ENCODE data around the gene SALL4. TPM values are rescaled to one million over a fixed set of nuclear protein-coding genes. Genes with fewer than 3 reads are reported as not detected.

Gene SALL4
- total RNA-seq, 4 donors from 2014 or later: not detected

- Histone ChIP-seq H3K4me3 (no peak overlapping the region), H3K9me3 (no peaks in the 10 kb centered on the region), H3K27ac (no peak overlapping the region), H3K27me3 (peaks cover 32% of the 10 kb centered on the region), H3K36me3 (no peaks in the 10 kb centered on the region), H3K4me1 (no peaks in the 10 kb centered on the region)
- no peak for ATAC-seq
- TF ChIP-seq POLR2A (IDR thresholded peaks at IDR 0.05): no peak
- TF ChIP-seq POLR2AphosphoS5 (IDR thresholded peaks at IDR 0.05): no peak
- TF ChIP-seq CTCF (IDR thresholded peaks at IDR 0.05): no peak
- no peak for TF ChIP-seq EP300 (IDR thresholded peaks at IDR 0.05)
- 84 to 90% methylated on average over 7 of the region's 7 CpGs for WGBS, 2 donors (ENCODE audit: low coverage in 1 of 2)
These were observed 9.4 kb downstream of the SALL4 start for GRCh38 chr20:51792960-51793359.

- WGBS, 2 donors (ENCODE audit: low coverage in 1 of 2): 100% methylated on average over 2 of the region's 13 CpGs; no CpG with 5 or more reads in 1 of the 2 donors
These were observed 10.7 kb downstream of the SALL4 start for GRCh38 chr20:51791626-51792025.

GRCh38 chr20:51790256-51790655 is 12.1 kb downstream of the SALL4 start:
- 90% methylated on average over 2 of the region's 17 CpGs; no CpG with 5 or more reads in 1 of the 2 donors for WGBS, 2 donors (ENCODE audit: low coverage in 1 of 2)
- Histone ChIP-seq H3K36me3 (no peaks in the 10 kb centered on the region), H3K4me3 (no peak overlapping the region), H3K27me3 (peaks cover 25% of the 10 kb centered on the region), H3K27ac (no peak overlapping the region), H3K9me3 (no peaks in the 10 kb centered on the region), H3K4me1 (no peaks in the 10 kb centered on the region)
- ATAC-seq: no peak
- TF ChIP-seq CTCF (IDR thresholded peaks at IDR 0.05) (no peak), EP300 (IDR thresholded peaks at IDR 0.05) (no peak), POLR2AphosphoS5 (IDR thresholded peaks at IDR 0.05) (no peak), POLR2A (IDR thresholded peaks at IDR 0.05) (no peak)

More at GRCh38 chr20:51791626-51792025, 10.7 kb downstream of the SALL4 start:
- Histone ChIP-seq H3K9me3 (no peaks in the 10 kb centered on the region), H3K4me1 (no peaks in the 10 kb centered on the region), H3K27me3 (peaks cover 25% of the 10 kb centered on the region), H3K27ac (no peak overlapping the region), H3K36me3 (no peaks in the 10 kb centered on the region), H3K4me3 (no peak overlapping the region)
- ATAC-seq: no peak
- TF ChIP-seq EP300 (IDR thresholded peaks at IDR 0.05): no peak
- TF ChIP-seq POLR2A (IDR thresholded peaks at IDR 0.05): no peak
- TF ChIP-seq CTCF (IDR thresholded peaks at IDR 0.05): no peak
- no peak for TF ChIP-seq POLR2AphosphoS5 (IDR thresholded peaks at IDR 0.05)

GRCh38 chr20:51789434-51789833 is 12.9 kb downstream of the SALL4 start:
- Histone ChIP-seq H3K9me3 (no peaks in the 10 kb centered on the region), H3K4me3 (no peak overlapping the region), H3K27ac (no peak overlapping the region), H3K27me3 (peaks cover 25% of the 10 kb centered on the region), H3K4me1 (no peaks in the 10 kb centered on the region), H3K36me3 (no peaks in the 10 kb centered on the region)
- TF ChIP-seq EP300 (IDR thresholded peaks at IDR 0.05): no peak
- TF ChIP-seq POLR2A (IDR thresholded peaks at IDR 0.05): no peak
- TF ChIP-seq POLR2AphosphoS5 (IDR thresholded peaks at IDR 0.05): no peak
- TF ChIP-seq CTCF (IDR thresholded peaks at IDR 0.05): no peak
- no peak for ATAC-seq
- 48 to 53% methylated on average over 2 of the region's 2 CpGs for WGBS, 2 donors (ENCODE audit: low coverage in 1 of 2)

- Histone ChIP-seq H3K27me3 (peaks cover 19% of the 10 kb centered on the region), H3K36me3 (no peaks in the 10 kb centered on the region), H3K27ac (no peak overlapping the region), H3K4me1 (no peaks in the 10 kb centered on the region), H3K9me3 (no peaks in the 10 kb centered on the region), H3K4me3 (no peak overlapping the region)
- TF ChIP-seq CTCF (IDR thresholded peaks at IDR 0.05): no peak
- no peak for TF ChIP-seq POLR2A (IDR thresholded peaks at IDR 0.05)
- no peak for TF ChIP-seq EP300 (IDR thresholded peaks at IDR 0.05)
- TF ChIP-seq POLR2AphosphoS5 (IDR thresholded peaks at IDR 0.05): no peak
- WGBS, 2 donors (ENCODE audit: low coverage in 1 of 2): 78 to 83% methylated on average over 4 to 6 of the region's 14 CpGs
- ATAC-seq: no peak
These were observed 13.5 kb downstream of the SALL4 start for GRCh38 chr20:51788822-51789221.
